GM12872 (cell line): ENCODE data around the gene FASN.

ENCODE experiments used
- TF ChIP-seq, protein P1 (sequence below): IDR thresholded peaks from 3 replicates; pipeline ENCODE4 v1.5.1; 2011; ENCODE audit warnings: low read depth, mild to moderate bottlenecking, low read length, moderate library complexity; ENCODE audit not compliant: insufficient read depth

FASN gene

DNA sequence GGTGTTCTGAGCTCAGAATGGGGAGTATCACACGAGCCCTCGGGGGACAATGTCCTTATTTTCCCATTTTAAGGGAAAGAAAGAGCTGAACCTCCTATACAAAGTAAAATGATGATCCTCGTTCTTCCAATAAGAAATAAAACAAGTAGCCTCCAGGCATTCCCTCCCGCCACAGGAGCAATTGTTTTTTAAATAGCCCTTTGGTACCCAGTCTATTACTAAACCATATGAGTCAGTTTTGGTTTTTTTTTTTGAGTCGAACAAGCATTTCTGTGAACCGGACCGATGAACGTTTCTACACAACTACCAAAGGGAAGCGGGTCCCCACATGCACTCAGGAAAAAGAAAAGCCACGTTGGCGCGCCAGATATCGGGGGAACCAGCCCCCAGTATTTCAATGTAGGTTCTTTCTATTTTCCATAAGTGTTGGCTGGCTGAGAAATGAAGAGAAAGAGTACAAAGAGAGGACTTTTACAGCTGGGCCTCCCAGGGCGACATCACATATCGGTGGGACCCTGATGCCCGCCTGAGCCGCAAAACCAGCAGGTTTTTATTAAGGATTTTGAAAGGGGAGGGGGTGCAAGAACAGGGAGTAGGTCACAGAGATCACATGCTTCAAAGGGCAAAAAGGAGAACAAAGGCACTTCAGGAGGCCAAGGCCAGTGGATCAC, 56.8 kb downstream of the FASN start:
- TF ChIP-seq, protein P1, sequence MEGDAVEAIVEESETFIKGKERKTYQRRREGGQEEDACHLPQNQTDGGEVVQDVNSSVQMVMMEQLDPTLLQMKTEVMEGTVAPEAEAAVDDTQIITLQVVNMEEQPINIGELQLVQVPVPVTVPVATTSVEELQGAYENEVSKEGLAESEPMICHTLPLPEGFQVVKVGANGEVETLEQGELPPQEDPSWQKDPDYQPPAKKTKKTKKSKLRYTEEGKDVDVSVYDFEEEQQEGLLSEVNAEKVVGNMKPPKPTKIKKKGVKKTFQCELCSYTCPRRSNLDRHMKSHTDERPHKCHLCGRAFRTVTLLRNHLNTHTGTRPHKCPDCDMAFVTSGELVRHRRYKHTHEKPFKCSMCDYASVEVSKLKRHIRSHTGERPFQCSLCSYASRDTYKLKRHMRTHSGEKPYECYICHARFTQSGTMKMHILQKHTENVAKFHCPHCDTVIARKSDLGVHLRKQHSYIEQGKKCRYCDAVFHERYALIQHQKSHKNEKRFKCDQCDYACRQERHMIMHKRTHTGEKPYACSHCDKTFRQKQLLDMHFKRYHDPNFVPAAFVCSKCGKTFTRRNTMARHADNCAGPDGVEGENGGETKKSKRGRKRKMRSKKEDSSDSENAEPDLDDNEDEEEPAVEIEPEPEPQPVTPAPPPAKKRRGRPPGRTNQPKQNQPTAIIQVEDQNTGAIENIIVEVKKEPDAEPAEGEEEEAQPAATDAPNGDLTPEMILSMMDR, result no peak

DNA sequence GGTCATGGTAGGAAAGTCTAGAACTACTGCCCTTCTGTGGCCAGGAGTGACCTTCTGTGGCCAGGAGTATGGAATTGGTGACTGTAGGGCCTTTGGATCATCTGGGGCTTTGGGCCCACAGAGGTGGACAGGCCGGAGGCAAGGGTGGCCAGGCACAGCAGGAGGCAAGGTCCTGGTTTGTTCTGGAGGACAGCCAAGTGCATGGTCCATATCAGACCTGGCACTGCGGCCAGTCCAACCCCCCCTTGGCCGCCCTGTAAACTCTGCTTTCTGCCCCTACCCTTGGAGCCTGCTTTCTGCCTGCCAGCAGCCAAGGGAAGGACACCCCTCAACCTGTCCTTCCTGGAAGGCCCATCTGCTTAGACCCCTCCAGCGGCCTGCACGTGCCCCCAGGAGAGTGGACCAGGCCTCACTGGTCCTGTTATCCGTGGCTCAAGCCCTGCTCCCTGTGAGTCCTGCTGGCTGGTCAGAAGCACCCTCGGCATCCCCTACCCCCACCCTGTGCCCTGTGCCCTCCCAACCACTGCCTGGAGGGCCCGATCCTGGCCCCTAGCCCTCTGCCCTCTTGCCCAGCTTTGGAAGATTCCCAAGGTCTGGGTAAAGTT, 58.2 kb downstream of the FASN start:
- TF ChIP-seq, protein P1, result no peak

DNA sequence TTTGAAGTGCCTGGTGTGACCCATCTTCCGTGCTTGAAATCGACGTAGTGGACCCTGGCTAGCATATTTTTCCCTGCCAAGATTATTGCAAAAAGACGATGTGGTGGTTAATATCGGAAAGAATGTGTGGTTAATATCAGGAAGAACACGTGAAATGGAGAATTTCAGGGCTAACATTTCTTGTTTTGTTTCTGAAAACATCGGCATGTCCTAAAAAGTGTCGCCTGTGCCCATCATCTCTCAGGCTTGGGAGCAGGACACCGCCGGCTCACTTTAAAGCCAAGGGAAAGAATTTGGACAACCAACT, 60.2 kb downstream of the FASN start:
- TF ChIP-seq, protein P1, result no peak

- TF ChIP-seq, protein P1, result peak; percentile 87
Observed at GRCh38 chr17:82037092-82037888, 60.7 kb downstream of the FASN start, which contains the start of gene DCXR. Gene DCXR, minus strand, starts transcription at chr17:82037697. Its CDS starts 15 bp downstream, at chr17:82037682.

DNA sequence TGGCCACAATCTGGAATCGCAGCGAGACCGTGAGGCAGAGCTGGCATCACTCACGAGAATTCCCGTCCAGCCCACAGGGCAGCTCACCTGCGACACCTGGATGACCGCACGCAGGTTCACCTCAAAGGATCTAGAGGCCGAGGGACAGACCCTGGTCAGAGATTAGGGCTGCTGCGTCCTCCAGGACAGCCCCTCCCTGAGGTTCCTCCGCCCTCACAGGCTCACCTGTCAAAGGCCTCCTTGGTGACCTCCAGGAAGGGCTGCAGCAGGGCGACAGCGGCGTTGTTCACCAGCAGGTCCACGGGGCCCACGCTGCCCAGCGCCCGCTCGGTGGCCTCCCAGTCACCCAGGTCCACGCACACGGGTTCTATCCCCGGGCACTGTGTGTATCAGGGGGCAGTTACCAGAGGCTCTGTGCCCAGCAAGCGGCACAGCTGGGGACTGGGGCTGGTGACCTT, 61.4 kb downstream of the FASN start:
- TF ChIP-seq, protein P1, result no peak

DNA sequence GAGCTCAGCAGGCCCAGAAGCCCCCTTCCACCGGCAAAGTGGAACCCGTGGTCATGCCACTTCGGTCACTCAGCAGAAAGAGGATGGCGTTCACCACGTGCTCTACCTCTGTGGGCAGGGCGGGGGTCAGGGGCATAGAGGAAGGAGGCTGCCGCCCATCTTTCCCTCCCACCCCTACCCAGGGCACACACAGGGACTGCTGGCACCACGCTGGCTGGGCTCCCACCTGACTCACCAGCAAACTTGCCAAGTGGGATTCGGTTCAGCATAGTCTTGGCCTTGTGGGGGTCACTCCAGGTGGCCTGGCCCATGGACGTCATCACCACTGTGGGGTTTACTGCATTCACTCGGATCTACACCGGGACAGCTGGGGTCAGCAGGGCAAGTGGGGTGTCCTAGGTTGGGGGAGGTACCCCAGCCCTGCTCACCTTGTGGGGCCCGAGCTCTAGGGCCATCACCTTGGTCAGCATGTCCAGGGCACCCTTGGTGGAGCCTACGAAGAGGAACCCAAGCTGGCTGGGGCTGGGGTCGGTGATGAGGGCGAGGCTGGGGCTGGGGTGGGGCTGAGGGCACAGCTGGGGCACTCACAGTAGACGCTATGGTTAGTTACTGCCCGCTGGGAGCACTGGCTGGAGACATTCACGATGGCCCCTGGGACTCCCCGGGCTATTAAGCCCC, 61.9 kb downstream of the FASN start:
- TF ChIP-seq, protein P1, result no peak

- TF ChIP-seq, protein P1, result no peak
Observed at GRCh38 chr17:82035488-82035887, 62.5 kb downstream of the FASN start.
